HL-60 (cell line): ENCODE measurements around the gene RNF40.

Experiments
- GABPA ChIP-seq: IDR thresholded peaks from 2 replicates; pipeline ENCODE4 v1.6.1; 2012; ENCODE audit warnings: low read depth
- POLR2AphosphoS5 ChIP-seq: IDR thresholded peaks from 2 replicates; pipeline ENCODE4 v1.6.1; 2012; ENCODE audit warnings: low read depth
- REST ChIP-seq: IDR thresholded peaks from 2 replicates; pipeline ENCODE4 v1.6.1; 2012; ENCODE audit warnings: low read depth; ENCODE audit not compliant: insufficient replicate concordance
- SPI1 ChIP-seq: IDR thresholded peaks from 2 replicates; pipeline ENCODE4 v1.6.1; 2012; ENCODE audit warnings: low read depth, mild to moderate bottlenecking, borderline replicate concordance
- TF ChIP-seq, protein P1 (sequence below): IDR thresholded peaks from one replicate; pipeline ENCODE4 v1.5.1; 2011; ENCODE audit warnings: low read length, control low read depth, inconsistent platforms; ENCODE audit not compliant: insufficient read depth

- TF ChIP-seq, protein P1, sequence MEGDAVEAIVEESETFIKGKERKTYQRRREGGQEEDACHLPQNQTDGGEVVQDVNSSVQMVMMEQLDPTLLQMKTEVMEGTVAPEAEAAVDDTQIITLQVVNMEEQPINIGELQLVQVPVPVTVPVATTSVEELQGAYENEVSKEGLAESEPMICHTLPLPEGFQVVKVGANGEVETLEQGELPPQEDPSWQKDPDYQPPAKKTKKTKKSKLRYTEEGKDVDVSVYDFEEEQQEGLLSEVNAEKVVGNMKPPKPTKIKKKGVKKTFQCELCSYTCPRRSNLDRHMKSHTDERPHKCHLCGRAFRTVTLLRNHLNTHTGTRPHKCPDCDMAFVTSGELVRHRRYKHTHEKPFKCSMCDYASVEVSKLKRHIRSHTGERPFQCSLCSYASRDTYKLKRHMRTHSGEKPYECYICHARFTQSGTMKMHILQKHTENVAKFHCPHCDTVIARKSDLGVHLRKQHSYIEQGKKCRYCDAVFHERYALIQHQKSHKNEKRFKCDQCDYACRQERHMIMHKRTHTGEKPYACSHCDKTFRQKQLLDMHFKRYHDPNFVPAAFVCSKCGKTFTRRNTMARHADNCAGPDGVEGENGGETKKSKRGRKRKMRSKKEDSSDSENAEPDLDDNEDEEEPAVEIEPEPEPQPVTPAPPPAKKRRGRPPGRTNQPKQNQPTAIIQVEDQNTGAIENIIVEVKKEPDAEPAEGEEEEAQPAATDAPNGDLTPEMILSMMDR: no peak
- TF ChIP-seq REST (no peak), POLR2AphosphoS5 (no peak), GABPA (no peak), SPI1 (no peak)
Observed at GRCh38 chr16:30747331-30747730, 14.8 kb upstream of the RNF40 start.
